ENCODE data around the gene TCF21.
"Not testable (repeated sequence)": the region's sequence is repeated elsewhere in the genome, so short reads cannot be mapped to it uniquely, and the experiment has no call there.

Gene TCF21

GRCh38 chr6:133888929-133889556 lies at the start of gene TCF21:
TCF21 (plus strand) TSS chr6:133889113; CDS start chr6:133889398, 285 bp downstream.
- no peak for DNase-seq

- DNase-seq = no peak
Observed at GRCh38 chr6:133841176-133841575, 47.7 kb upstream of the TCF21 start.

- no peak for DNase-seq
Observed at GRCh38 chr6:133843098-133843497, 45.8 kb upstream of the TCF21 start.

- no peak for DNase-seq
Observed at GRCh38 chr6:133844709-133845108, 44.2 kb upstream of the TCF21 start.

- no peak for DNase-seq
Observed at GRCh38 chr6:133854041-133854363, 34.9 kb upstream of the TCF21 start.

GRCh38 chr6:133854364-133855275 lies 34.3 kb upstream of the TCF21 start:
- no peak for DNase-seq

- no peak for DNase-seq
Observed at GRCh38 chr6:133855276-133855990, 33.5 kb upstream of the TCF21 start.

- no peak for DNase-seq
Observed at GRCh38 chr6:133855991-133856370, 32.9 kb upstream of the TCF21 start.

- no peak for DNase-seq
Observed at GRCh38 chr6:133856911-133857310, 32.0 kb upstream of the TCF21 start.

- DNase-seq = no peak
Observed at GRCh38 chr6:133857696-133858095, 31.2 kb upstream of the TCF21 start.

- not testable (repeated sequence) for DNase-seq
Observed at GRCh38 chr6:133861337-133861736, 27.6 kb upstream of the TCF21 start.

- DNase-seq = no peak
Observed at GRCh38 chr6:133863228-133863627, 25.7 kb upstream of the TCF21 start.

GRCh38 chr6:133865680-133866079 lies 23.2 kb upstream of the TCF21 start:
- DNase-seq = no peak

- no peak for DNase-seq
Observed at GRCh38 chr6:133871131-133871530, 17.8 kb upstream of the TCF21 start.

GRCh38 chr6:133873538-133873937 lies 15.4 kb upstream of the TCF21 start:
- no peak for DNase-seq

- no peak for DNase-seq
Observed at GRCh38 chr6:133877116-133877515, 11.8 kb upstream of the TCF21 start.

GRCh38 chr6:133880006-133880405 lies 8.9 kb upstream of the TCF21 start:
- no peak for DNase-seq

- DNase-seq = no peak
Observed at GRCh38 chr6:133880896-133881295, 8.0 kb upstream of the TCF21 start.

- no peak for DNase-seq
Observed at GRCh38 chr6:133886104-133886775, 2.7 kb upstream of the TCF21 start.

- no peak for DNase-seq
Observed at GRCh38 chr6:133887156-133887879, 1.6 kb upstream of the TCF21 start.

- DNase-seq = no peak
Observed at GRCh38 chr6:133887880-133888230, 1.1 kb upstream of the TCF21 start.

GRCh38 chr6:133889557-133890403 lies 867 bp downstream of the TCF21 start:
- no peak for DNase-seq

Data from activated effector memory CD4-positive, alpha-beta T cell treated with Interleukin-2 at 50 U/mL for 16 hours (primary cell).